Sigmoid colon (tissue), 7 donors: ENCODE measurements around the gene MYH11. TPM values are rescaled to one million over a fixed set of nuclear protein-coding genes. Genes with fewer than 3 reads are reported as not detected.

Source experiments
- DNase-seq: peaks from one replicate; pipeline ENCODE4 v3.0.0-alpha.2; 2019
- H3K27ac ChIP-seq, 4 donors: fragments of 200-600 bp; sonication (generic); one replicate each; pipeline ENCODE4 v1.5.1; 2016 to 2019; ENCODE audit warnings: mild to moderate bottlenecking in 1 of 4
- H3K27me3 ChIP-seq, 3 donors: fragments of 200-600 bp; sonication (generic); one replicate each; pipeline ENCODE4 v1.5.1; 2019; ENCODE audit warnings: mild to moderate bottlenecking in 1 of 3
- H3K36me3 ChIP-seq, 4 donors: fragments of 200-600 bp; sonication (generic); one replicate each; pipeline ENCODE4 v1.5.1; 2016 to 2019
- H3K4me1 ChIP-seq, 4 donors: fragments of 200-600 bp; sonication (generic); one replicate each; pipeline ENCODE4 v1.5.1; 2017 to 2019
- H3K4me3 ChIP-seq, 4 donors: fragments of 200-600 bp; sonication (generic); one replicate each; pipeline ENCODE4 v1.5.1; 2017 to 2019; ENCODE audit warnings: mild to moderate bottlenecking in 2 of 4, moderate library complexity in 1 of 4
- H3K9me3 ChIP-seq, 4 donors: fragments of 200-600 bp in 3 of 4; sonication (generic) in 3 of 4; one replicate each; pipeline versions ENCODE4 v1.5.1 to v1.6.1; 2013 to 2019
- CTCF ChIP-seq, 4 experiments: fragments of 450-650 bp in 3 of 4; fragments of 200-600 bp in 1 of 4; IDR thresholded peaks; one replicate each; pipeline ENCODE4 v1.5.1; 2016 to 2019; ENCODE audit warnings: antibody characterized with exemption in 4 of 4, mild to moderate bottlenecking in 3 of 4, moderate library complexity in 2 of 4
- EP300 ChIP-seq, 4 donors: sonication (generic); formaldehyde crosslinking; IDR thresholded peaks; one replicate each; pipeline ENCODE4 v1.6.1; 2017; ENCODE audit warnings: antibody characterized with exemption in 4 of 4
- POLR2A ChIP-seq, 2 donors: fragments of 450-650 bp; IDR thresholded peaks; one replicate each; pipeline ENCODE4 v1.6.1; 2016; ENCODE audit warnings: antibody characterized with exemption in 2 of 2, mild to moderate bottlenecking in 2 of 2, moderate library complexity in 2 of 2
- POLR2AphosphoS5 ChIP-seq, 4 donors: sonication (generic); formaldehyde crosslinking; IDR thresholded peaks; one replicate each; pipeline ENCODE4 v1.6.1; 2017; ENCODE audit warnings: antibody characterized with exemption in 4 of 4
- WGBS, 2 donors: extraction: QIAGEN DNeasy Blood & Tissue Kit; methylation state at CpG; one replicate each; pipeline ENCODE4 v1.1.7; 2013; 5-methylcytosine and 5-hydroxymethylcytosine counted together
- intact Hi-C: fragments of 100-400 bp; cut with DNase I; formaldehyde crosslinking; loops from one replicate; pipeline ENCODE4 v1.15.1; 2023
- polyA plus RNA-seq, 3 donors: library from polyadenylated mRNA; stranded (reverse); fragments of 200-250 nt; gene quantifications; one replicate each; pipeline ENCODE4 v1.2.3, GENCODE V29; 2013
- total RNA-seq, 4 donors: library from RNA; depleted of rRNA; stranded (reverse); fragments of >200 nt; gene quantifications; one replicate each; pipeline ENCODE4 v1.1.0, GENCODE V29; 2016
- donor health status: healthy with polysubstance abuse.
- donor health status: Bipolar disorder and iron deficiency.
- donor health status: healthy.

MYH11 gene
- total and polyA plus RNA-seq, 7 donors = 5.1 to 11,818 (median 4,282) TPM

GRCh38 chr16:15765880-15766279, 90.9 kb downstream of the MYH11 start:
- Histone ChIP-seq H3K27ac (peak overlapping the region; percentile 55 to 95 (median 72)), H3K36me3 (peaks cover 30 to 100% (median 82%) of the 10 kb centered on the region in 4 donors), H3K4me1 (peaks cover 0 to 92% (median 73%) of the 10 kb centered on the region in 4 donors), H3K27me3 (no peaks in the 10 kb centered on the region), H3K4me3 (no peak overlapping the region), H3K9me3 (peaks cover 0 to 4% (median 0%) of the 10 kb centered on the region in 4 donors)
- intact Hi-C loops = loop anchor here (10.0 kb wide), 1 partner anchor 429 kb away; no protein-coding TSS in a partner anchor
- 46% methylated on average over 3 of the region's 3 CpGs for WGBS, 2 donors
- no peak for DNase-seq
- peak in 3 of 4 donors; percentile 1 to 12 (median 4) for TF ChIP-seq POLR2AphosphoS5 (IDR thresholded peaks at IDR 0.05)
- no peak for TF ChIP-seq POLR2A (IDR thresholded peaks at IDR 0.05)
- peak in 2 of 4 experiments; percentile 22 to 45 for TF ChIP-seq CTCF (IDR thresholded peaks at IDR 0.05)

- Histone ChIP-seq H3K27me3 (no peaks in the 10 kb centered on the region), H3K27ac (peak overlapping the region; percentile 55 to 95 (median 72)), H3K36me3 (peaks cover 37 to 100% (median 82%) of the 10 kb centered on the region in 4 donors), H3K9me3 (peaks cover 0 to 4% (median 0%) of the 10 kb centered on the region in 4 donors), H3K4me1 (peaks cover 0 to 92% (median 66%) of the 10 kb centered on the region in 4 donors), H3K4me3 (no peak overlapping the region)
- intact Hi-C loops = loop anchor here (10.0 kb wide), 1 partner anchor 430 kb away; no protein-coding TSS in a partner anchor
- TF ChIP-seq POLR2AphosphoS5 (IDR thresholded peaks at IDR 0.05) = peak; percentile 33 to 77 (median 64)
- no peak for TF ChIP-seq EP300 (IDR thresholded peaks at IDR 0.05)
- WGBS, 2 donors = 80 to 85% methylated on average over 4 of the region's 4 CpGs
- no peak for DNase-seq
Measured at GRCh38 chr16:15765116-15765515, 91.7 kb downstream of the MYH11 start.

- no peak for DNase-seq
- intact Hi-C loops = loop anchor here (10.0 kb wide), 1 partner anchor 431 kb away; no protein-coding TSS in a partner anchor
- Histone ChIP-seq H3K9me3 (peaks cover 0 to 4% (median 0%) of the 10 kb centered on the region in 4 donors), H3K36me3 (peaks cover 46 to 100% (median 85%) of the 10 kb centered on the region in 4 donors), H3K4me3 (no peak overlapping the region), H3K27ac (peak overlapping the region; percentile 55 to 95 (median 72)), H3K4me1 (peaks cover 0 to 92% (median 64%) of the 10 kb centered on the region in 4 donors), H3K27me3 (no peaks in the 10 kb centered on the region)
- no peak for TF ChIP-seq EP300 (IDR thresholded peaks at IDR 0.05)
- TF ChIP-seq POLR2A (IDR thresholded peaks at IDR 0.05) = no peak
- peak in 2 of 4 donors; percentile 48 to 59 for TF ChIP-seq POLR2AphosphoS5 (IDR thresholded peaks at IDR 0.05)
- WGBS, 2 donors = 49 to 66% methylated on average over 2 of the region's 2 CpGs
Measured at GRCh38 chr16:15764112-15764511, 92.7 kb downstream of the MYH11 start.

GRCh38 chr16:15760129-15760528, 96.7 kb downstream of the MYH11 start:
- no peaks in the 10 kb centered on the region for H3K9me3 ChIP-seq
- WGBS, 2 donors = 89% methylated on average over 1 of the region's 1 CpG
- H3K36me3 ChIP-seq = peaks cover 64 to 99% (median 88%) of the 10 kb centered on the region in 4 donors

GRCh38 chr16:15759070-15759469, 97.8 kb downstream of the MYH11 start:
- Histone ChIP-seq H3K27me3 (no peaks in the 10 kb centered on the region), H3K4me1 (peaks cover 0 to 78% (median 40%) of the 10 kb centered on the region in 4 donors), H3K36me3 (peaks cover 73 to 99% (median 88%) of the 10 kb centered on the region in 4 donors), H3K9me3 (no peaks in the 10 kb centered on the region), H3K4me3 (no peak overlapping the region), H3K27ac (peak overlapping the region; percentile 55 to 95 (median 72))
- no peak for DNase-seq
- intact Hi-C loops = no loop called here
- TF ChIP-seq EP300 (IDR thresholded peaks at IDR 0.05) (no peak), CTCF (IDR thresholded peaks at IDR 0.05) (no peak), POLR2AphosphoS5 (IDR thresholded peaks at IDR 0.05) (peak in 2 of 4 donors; percentile 4 to 38)
- WGBS, 2 donors = 90 to 93% methylated on average over 4 of the region's 4 CpGs

More at GRCh38 chr16:15760129-15760528, 96.7 kb downstream of the MYH11 start:
- no peaks in the 10 kb centered on the region for H3K27me3 ChIP-seq
- no peak for DNase-seq
- no peak for TF ChIP-seq CTCF (IDR thresholded peaks at IDR 0.05)
- peak in 3 of 4 donors; percentile 10 to 42 (median 42) for TF ChIP-seq POLR2AphosphoS5 (IDR thresholded peaks at IDR 0.05)
- no peak for TF ChIP-seq EP300 (IDR thresholded peaks at IDR 0.05)
- no peak for TF ChIP-seq POLR2A (IDR thresholded peaks at IDR 0.05)
- no peak overlapping the region for H3K4me3 ChIP-seq
- intact Hi-C loops = loop anchor here (10.0 kb wide), 1 partner anchor 435 kb away; no protein-coding TSS in a partner anchor
- H3K4me1 ChIP-seq = peaks cover 0 to 79% (median 48%) of the 10 kb centered on the region in 4 donors
- H3K27ac ChIP-seq = peak overlapping the region in 3 of 4 donors; percentile 55 to 95 (median 70)
